K562 (cell line): ENCODE data around the gene LRRC51. TPM values are rescaled to one million over a fixed set of nuclear protein-coding genes. Genes with fewer than 3 reads are reported as not detected.
A peak's percentile ranks its signal among the peaks of the same experiment; 100 is the strongest.

Experiments
- CTBP1 ChIP-seq: fragments of 450-650 bp; IDR thresholded peaks from 2 replicates; pipeline ENCODE4 v1.6.1; 2016; ENCODE audit warnings: borderline replicate concordance
- EGR1 ChIP-seq: fragments of 450-650 bp; conservative IDR thresholded peaks from 2 replicates; pipeline ENCODE4 v1.6.1; 2017; ENCODE audit warnings: mild to moderate bottlenecking
- HNRNPL ChIP-seq: fragments of 200-400 bp; formaldehyde crosslinking; IDR thresholded peaks from 2 replicates; pipeline ENCODE4 v1.6.1; 2017; ENCODE audit warnings: low read depth, mild to moderate bottlenecking, low read length
- MYBL2 ChIP-seq, 2 experiments: fragments of 450-650 bp in 1 of 2; sonication (generic) in 1 of 2; formaldehyde crosslinking in 1 of 2; IDR thresholded peaks; 2 replicates each; pipeline versions ENCODE4 v1.6.1 to v1.8.1; 2017 to 2022; ENCODE audit warnings: borderline replicate concordance in 1 of 2, inconsistent platforms in 1 of 2, low read depth in 1 of 2, mild to moderate bottlenecking in 1 of 2, missing genetic modification reagents in 1 of 2, moderate library complexity in 1 of 2
- NEUROD1 ChIP-seq: fragments of 150-350 bp; IDR thresholded peaks from 2 replicates; pipeline ENCODE4 v1.6.1; 2014; ENCODE audit warnings: borderline replicate concordance, low read length, low read depth; ENCODE audit not compliant: partially characterized antibody
- ZBTB17 ChIP-seq: fragments of 450-650 bp; formaldehyde crosslinking; IDR thresholded peaks from 2 replicates; pipeline ENCODE4 v1.4.0; 2020; ENCODE audit warnings: mild to moderate bottlenecking
- ZNF197 ChIP-seq: fragments of 200-800 bp; sonication (Bioruptor generic); IDR thresholded peaks from 2 replicates; pipeline ENCODE4 v1.6.1; 2016; ENCODE audit warnings: low read depth, missing genetic modification characterization, missing compliant biosample characterization
- ZNF431 ChIP-seq: sonication (generic); formaldehyde crosslinking; IDR thresholded peaks from 2 replicates; pipeline ENCODE4 v1.8.0; 2022; ENCODE audit warnings: mild to moderate bottlenecking, missing genetic modification reagents
- polyA plus RNA-seq, 8 experiments: library from polyadenylated mRNA; depleted of rRNA in 4 of 8; stranded (reverse) in 5 of 8; unstranded in 3 of 8; fragments of >200 nt; fragmentation: Nextera tagmentation in 2 of 8; fragmentation: Illumina TruSeq in 1 of 8; extraction: Ambion mirVana in 2 of 8; extraction: Trizol in 1 of 8; gene quantifications; 2 replicates each; pipeline versions ENCODE4 v1.2.1 to v1.2.3, GENCODE V29; 2011 to 2014; ENCODE audit warnings: inconsistent platforms in 1 of 8, missing spikeins in 1 of 8
- total RNA-seq, 7 experiments: library from RNA; depleted of rRNA in 6 of 7; stranded (reverse); fragments of >200 nt in 6 of 7; fragmentation: Illumina TruSeq in 2 of 7; extraction: Trizol in 2 of 7; gene quantifications; 2 replicates each; pipeline versions ENCODE4 v1.2.1 to v1.2.3, GENCODE V29; 2011 to 2021; ENCODE audit warnings: low replicate concordance in 1 of 7
- TF ChIP-seq, protein P1 (sequence below): fragments of 450-650 bp; IDR thresholded peaks from 2 replicates; pipeline ENCODE4 v1.6.1; 2016; ENCODE audit warnings: mild to moderate bottlenecking, moderate library complexity
- TF ChIP-seq, protein P2 (sequence below): IDR thresholded peaks from 2 replicates; pipeline ENCODE4 v1.6.1; 2014; ENCODE audit warnings: antibody characterized with exemption
- TF ChIP-seq, protein P3 (sequence below): sonication (generic); formaldehyde crosslinking; IDR thresholded peaks from 2 replicates; pipeline ENCODE4 v1.5.0; 2020; ENCODE audit warnings: missing genetic modification reagents
- TF ChIP-seq, protein P4 (sequence below): fragments of 450-650 bp; formaldehyde crosslinking; IDR thresholded peaks from 2 replicates; pipeline ENCODE4 v1.4.0; 2020; ENCODE audit warnings: mild to moderate bottlenecking

The LRRC51 gene
- total and polyA plus RNA-seq, 9 of the 15 experiments (the other 6 are each of a cell fraction or from before 2014, with no cell fraction given), result 4.7 to 10.6 (median 5.6) TPM

DNA sequence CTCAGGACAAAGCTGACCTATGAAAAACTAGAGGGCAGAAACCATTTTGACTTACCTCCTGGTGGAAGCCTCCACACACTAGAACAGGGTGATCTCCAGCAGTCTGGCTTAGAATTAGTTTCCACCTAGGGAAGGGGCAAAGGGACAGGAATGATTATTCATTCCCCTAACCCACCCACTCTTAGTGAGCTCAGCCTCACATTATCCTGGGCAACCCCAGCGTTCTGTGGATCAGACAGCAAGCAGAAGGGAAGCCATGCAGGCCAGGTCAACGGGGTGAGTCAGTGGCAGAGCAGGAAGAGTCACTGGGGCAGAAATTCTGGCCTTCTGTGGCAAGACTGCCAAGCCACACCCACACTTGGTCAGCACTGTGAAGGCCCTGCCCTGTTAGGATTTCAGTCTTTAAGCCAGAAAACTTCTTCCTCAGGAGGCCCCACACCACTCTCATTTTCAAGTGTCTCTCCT, 10.8 kb upstream of the LRRC51 start (continued):
- TF ChIP-seq, protein P1, sequence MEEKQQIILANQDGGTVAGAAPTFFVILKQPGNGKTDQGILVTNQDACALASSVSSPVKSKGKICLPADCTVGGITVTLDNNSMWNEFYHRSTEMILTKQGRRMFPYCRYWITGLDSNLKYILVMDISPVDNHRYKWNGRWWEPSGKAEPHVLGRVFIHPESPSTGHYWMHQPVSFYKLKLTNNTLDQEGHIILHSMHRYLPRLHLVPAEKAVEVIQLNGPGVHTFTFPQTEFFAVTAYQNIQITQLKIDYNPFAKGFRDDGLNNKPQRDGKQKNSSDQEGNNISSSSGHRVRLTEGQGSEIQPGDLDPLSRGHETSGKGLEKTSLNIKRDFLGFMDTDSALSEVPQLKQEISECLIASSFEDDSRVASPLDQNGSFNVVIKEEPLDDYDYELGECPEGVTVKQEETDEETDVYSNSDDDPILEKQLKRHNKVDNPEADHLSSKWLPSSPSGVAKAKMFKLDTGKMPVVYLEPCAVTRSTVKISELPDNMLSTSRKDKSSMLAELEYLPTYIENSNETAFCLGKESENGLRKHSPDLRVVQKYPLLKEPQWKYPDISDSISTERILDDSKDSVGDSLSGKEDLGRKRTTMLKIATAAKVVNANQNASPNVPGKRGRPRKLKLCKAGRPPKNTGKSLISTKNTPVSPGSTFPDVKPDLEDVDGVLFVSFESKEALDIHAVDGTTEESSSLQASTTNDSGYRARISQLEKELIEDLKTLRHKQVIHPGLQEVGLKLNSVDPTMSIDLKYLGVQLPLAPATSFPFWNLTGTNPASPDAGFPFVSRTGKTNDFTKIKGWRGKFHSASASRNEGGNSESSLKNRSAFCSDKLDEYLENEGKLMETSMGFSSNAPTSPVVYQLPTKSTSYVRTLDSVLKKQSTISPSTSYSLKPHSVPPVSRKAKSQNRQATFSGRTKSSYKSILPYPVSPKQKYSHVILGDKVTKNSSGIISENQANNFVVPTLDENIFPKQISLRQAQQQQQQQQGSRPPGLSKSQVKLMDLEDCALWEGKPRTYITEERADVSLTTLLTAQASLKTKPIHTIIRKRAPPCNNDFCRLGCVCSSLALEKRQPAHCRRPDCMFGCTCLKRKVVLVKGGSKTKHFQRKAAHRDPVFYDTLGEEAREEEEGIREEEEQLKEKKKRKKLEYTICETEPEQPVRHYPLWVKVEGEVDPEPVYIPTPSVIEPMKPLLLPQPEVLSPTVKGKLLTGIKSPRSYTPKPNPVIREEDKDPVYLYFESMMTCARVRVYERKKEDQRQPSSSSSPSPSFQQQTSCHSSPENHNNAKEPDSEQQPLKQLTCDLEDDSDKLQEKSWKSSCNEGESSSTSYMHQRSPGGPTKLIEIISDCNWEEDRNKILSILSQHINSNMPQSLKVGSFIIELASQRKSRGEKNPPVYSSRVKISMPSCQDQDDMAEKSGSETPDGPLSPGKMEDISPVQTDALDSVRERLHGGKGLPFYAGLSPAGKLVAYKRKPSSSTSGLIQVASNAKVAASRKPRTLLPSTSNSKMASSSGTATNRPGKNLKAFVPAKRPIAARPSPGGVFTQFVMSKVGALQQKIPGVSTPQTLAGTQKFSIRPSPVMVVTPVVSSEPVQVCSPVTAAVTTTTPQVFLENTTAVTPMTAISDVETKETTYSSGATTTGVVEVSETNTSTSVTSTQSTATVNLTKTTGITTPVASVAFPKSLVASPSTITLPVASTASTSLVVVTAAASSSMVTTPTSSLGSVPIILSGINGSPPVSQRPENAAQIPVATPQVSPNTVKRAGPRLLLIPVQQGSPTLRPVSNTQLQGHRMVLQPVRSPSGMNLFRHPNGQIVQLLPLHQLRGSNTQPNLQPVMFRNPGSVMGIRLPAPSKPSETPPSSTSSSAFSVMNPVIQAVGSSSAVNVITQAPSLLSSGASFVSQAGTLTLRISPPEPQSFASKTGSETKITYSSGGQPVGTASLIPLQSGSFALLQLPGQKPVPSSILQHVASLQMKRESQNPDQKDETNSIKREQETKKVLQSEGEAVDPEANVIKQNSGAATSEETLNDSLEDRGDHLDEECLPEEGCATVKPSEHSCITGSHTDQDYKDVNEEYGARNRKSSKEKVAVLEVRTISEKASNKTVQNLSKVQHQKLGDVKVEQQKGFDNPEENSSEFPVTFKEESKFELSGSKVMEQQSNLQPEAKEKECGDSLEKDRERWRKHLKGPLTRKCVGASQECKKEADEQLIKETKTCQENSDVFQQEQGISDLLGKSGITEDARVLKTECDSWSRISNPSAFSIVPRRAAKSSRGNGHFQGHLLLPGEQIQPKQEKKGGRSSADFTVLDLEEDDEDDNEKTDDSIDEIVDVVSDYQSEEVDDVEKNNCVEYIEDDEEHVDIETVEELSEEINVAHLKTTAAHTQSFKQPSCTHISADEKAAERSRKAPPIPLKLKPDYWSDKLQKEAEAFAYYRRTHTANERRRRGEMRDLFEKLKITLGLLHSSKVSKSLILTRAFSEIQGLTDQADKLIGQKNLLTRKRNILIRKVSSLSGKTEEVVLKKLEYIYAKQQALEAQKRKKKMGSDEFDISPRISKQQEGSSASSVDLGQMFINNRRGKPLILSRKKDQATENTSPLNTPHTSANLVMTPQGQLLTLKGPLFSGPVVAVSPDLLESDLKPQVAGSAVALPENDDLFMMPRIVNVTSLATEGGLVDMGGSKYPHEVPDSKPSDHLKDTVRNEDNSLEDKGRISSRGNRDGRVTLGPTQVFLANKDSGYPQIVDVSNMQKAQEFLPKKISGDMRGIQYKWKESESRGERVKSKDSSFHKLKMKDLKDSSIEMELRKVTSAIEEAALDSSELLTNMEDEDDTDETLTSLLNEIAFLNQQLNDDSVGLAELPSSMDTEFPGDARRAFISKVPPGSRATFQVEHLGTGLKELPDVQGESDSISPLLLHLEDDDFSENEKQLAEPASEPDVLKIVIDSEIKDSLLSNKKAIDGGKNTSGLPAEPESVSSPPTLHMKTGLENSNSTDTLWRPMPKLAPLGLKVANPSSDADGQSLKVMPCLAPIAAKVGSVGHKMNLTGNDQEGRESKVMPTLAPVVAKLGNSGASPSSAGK, result no peak
- TF ChIP-seq NEUROD1 (no peak), HNRNPL (no peak), ZNF431 (CRISPR knock-in tag) (no peak), CTBP1 (no peak), EGR1 (peak; percentile 42; the same call in 1 of the 2 replicates), ZBTB17 (0 out of 2 replicates have a peak, but pooled peaks have one; percentile 69), MYBL2 (IDR thresholded peaks at IDR 0.05; ENCODE audit: low read depth) (no peak), MYBL2 (CRISPR knock-in tag; IDR thresholded peaks at IDR 0.05; ENCODE audit: borderline replicate concordance) (no peak), ZNF197 (CRISPR knock-in tag) (0 out of 2 replicates have a peak, but pooled peaks have one; percentile 55)
- TF ChIP-seq, protein P2, sequence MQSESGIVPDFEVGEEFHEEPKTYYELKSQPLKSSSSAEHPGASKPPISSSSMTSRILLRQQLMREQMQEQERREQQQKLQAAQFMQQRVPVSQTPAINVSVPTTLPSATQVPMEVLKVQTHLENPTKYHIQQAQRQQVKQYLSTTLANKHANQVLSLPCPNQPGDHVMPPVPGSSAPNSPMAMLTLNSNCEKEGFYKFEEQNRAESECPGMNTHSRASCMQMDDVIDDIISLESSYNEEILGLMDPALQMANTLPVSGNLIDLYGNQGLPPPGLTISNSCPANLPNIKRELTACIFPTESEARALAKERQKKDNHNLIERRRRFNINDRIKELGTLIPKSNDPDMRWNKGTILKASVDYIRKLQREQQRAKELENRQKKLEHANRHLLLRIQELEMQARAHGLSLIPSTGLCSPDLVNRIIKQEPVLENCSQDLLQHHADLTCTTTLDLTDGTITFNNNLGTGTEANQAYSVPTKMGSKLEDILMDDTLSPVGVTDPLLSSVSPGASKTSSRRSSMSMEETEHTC, result no peak
- TF ChIP-seq, protein P3, sequence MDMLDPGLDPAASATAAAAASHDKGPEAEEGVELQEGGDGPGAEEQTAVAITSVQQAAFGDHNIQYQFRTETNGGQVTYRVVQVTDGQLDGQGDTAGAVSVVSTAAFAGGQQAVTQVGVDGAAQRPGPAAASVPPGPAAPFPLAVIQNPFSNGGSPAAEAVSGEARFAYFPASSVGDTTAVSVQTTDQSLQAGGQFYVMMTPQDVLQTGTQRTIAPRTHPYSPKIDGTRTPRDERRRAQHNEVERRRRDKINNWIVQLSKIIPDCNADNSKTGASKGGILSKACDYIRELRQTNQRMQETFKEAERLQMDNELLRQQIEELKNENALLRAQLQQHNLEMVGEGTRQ (CRISPR knock-in tag), result no peak
- TF ChIP-seq, protein P4, sequence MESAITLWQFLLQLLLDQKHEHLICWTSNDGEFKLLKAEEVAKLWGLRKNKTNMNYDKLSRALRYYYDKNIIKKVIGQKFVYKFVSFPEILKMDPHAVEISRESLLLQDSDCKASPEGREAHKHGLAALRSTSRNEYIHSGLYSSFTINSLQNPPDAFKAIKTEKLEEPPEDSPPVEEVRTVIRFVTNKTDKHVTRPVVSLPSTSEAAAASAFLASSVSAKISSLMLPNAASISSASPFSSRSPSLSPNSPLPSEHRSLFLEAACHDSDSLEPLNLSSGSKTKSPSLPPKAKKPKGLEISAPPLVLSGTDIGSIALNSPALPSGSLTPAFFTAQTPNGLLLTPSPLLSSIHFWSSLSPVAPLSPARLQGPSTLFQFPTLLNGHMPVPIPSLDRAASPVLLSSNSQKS (CRISPR knock-in tag), result no peak
